NCI-H2227 (cell line): ENCODE measurements around the gene B3GAT1.
"Not testable (repeated sequence)": the region's sequence is repeated elsewhere in the genome, so short reads cannot be mapped to it uniquely, and the experiment has no call there.

ENCODE experiments used
- DNase-seq: peaks from one replicate; lab custom pipeline; 2025; ENCODE audit not compliant: unreplicated experiment; lab: John Stamatoyannopoulos, UW

Gene B3GAT1

GRCh38 chr11:134412203-134413042 lies at the start of gene B3GAT1:
Gene B3GAT1 (minus strand): TSS chr11:134412242. CDS start chr11:134387659, 24,583 bp downstream.
- peak; percentile 66 for DNase-seq

DNA sequence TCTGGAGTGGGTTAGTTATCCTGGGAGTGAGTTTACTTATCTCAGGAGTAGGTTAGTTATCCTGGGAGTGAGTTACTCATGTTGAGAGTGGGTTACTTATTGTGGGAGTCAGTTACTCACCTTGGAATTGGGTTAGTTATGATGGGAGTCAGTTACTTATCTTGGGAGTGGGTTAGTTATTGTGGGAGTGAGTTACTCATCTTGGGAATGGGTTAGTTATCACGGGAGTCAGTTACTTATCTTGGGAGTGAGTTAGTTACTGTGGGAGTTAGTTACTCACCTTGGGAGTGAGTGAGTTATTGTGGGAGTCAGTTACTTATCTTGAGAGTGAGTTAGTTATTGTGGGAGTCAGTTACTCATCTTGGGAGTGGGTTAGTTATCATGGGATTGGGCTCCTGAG lies 49.6 kb upstream of the B3GAT1 start:
- no peak for DNase-seq

- DNase-seq = no peak
Measured at GRCh38 chr11:134460881-134461280, 48.8 kb upstream of the B3GAT1 start.

- no peak for DNase-seq
Measured at GRCh38 chr11:134460062-134460561, 48.1 kb upstream of the B3GAT1 start.

- no peak for DNase-seq
Measured at GRCh38 chr11:134459246-134460061, 47.4 kb upstream of the B3GAT1 start.

GRCh38 chr11:134457411-134458007 lies 45.5 kb upstream of the B3GAT1 start:
- not testable (repeated sequence) for DNase-seq

DNA sequence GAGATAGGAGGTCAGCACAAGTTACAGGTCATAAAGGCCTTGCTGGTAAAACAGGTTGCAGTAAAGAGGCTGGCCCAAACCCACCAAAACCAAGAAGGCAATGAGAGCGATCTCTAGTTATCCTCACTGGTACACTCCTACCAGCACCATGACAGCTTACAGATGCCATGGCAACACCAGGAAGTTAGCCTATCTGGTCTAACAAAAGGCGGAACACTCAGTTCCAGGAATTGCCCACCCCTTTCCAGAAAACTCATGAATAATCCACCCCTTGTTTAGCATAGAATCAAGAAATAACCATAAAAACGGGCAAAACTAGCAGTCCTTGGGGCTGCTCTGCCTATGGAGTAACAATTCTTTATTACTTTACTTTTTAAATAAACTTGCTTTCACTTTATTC lies 43.5 kb upstream of the B3GAT1 start:
- no peak for DNase-seq

GRCh38 chr11:134454146-134454690 lies 42.2 kb upstream of the B3GAT1 start:
- DNase-seq = no peak

- no peak for DNase-seq
Measured at GRCh38 chr11:134453441-134453840, 41.4 kb upstream of the B3GAT1 start.

DNA sequence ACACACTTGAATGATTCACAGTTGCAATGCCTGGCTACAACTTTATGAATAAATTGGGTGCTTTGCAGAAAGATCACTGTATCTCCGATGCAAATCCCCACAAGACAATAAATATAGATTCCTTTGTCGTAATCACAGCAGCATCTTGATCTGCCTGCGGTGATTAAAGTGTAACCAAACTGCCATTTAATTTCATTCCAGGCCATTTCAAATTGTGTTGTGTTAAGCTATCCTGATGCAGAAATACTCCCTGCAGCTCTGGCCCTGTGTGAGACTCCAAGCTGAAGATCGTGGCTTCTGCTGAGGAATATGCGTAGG lies 40.8 kb upstream of the B3GAT1 start:
- no peak for DNase-seq

DNA sequence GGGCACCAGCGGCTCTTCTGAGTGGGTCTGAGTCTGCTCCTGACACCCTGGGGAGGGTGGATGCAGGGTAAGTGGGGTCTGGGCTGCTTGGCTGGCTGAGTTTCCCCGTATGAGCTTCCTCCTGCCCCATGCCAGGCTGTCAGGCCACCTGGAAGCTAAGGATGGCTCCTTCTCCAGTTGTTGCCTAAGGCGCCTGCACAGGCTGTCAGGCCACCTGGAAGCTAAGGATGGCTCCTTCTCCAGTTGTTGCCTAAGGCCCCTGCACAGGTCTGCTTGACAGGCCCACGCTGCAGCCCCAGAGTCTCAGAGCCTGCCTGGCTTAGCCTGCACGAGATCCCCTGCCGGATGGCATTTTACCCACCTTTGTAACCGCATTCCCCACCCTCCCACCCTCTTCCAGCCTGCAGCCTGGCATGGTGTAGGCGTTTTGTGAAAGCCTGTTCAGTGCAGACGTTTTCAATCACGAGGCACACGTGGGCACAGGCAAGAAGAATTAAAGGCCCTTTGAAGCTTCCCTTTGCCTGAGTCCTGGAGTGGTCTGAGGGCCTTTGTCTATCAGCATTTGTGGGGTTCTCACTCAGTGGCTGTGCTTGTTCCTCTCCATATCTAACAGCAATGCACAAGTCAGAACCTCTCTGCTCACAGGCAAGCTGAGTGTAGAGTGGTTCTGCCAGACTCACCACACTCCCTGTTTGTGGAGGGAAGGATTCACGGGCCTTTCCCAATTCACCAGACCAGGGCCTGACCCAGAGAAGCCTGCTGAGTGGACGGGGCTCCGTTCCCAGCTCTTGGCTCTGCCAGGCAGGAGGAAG lies 40.2 kb upstream of the B3GAT1 start:
- no peak for DNase-seq

DNA sequence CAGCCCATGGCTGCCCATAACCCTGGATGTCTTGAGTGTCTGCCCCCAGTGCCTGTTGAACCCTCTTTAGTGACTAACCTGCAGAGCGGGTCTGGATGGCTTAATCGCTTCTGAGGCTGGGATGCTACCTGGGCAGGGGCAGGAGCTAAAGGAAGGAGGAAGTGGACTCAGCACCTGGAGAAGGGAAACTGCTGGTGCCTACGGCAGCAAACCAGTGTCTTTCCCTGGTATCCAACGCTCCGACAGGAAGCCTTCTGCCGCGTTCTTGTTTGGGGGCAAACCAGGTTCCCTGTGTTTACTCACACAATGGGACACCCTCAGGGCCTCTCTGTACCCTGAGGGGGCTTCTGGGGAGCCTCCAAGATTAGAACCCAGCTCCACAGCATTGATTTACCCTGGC lies 38.1 kb upstream of the B3GAT1 start:
- DNase-seq = no peak

DNA sequence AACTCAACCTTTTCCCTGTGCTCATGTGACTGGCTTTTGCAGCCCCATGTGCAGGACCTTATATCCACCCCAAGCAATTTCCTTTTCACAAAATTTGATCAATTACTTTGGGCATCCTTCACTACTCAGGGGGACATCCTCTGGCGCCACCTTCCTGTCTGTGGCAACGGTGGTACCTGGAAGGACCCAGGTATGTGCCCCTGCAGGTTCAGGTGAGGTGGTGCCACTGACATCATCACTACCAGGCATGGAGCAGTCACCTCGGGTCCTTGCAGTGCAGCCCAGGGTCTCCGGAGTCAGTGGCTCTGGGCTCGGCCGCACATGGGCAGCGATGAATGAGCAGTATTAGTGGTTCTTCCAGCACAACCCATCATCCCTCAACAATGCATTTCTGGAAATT lies 37.7 kb upstream of the B3GAT1 start:
- DNase-seq = no peak

GRCh38 chr11:134449051-134449450 lies 37.0 kb upstream of the B3GAT1 start:
- DNase-seq = no peak

DNA sequence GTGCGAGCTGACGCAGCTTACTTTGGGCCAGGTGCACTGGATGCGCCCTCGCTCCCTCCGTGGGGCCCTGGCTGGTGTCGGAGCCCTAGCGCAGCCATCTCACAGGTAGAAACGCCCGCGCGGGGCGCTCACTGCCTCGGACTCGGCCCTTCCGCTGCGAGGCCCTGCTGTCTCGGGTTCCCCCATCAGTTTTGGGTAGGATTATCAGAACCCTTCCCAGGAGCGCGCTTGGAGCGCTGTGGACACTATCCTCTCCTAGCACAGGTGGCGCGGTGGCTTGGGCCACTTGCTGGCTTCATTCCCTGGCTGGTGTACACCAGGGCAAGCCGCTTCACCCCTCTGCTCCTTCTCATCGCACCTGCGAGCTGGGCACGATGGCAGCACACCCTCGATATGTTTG lies 35.7 kb upstream of the B3GAT1 start:
- no peak for DNase-seq

GRCh38 chr11:134445601-134446325 lies 33.7 kb upstream of the B3GAT1 start:
- DNase-seq = no peak

DNA sequence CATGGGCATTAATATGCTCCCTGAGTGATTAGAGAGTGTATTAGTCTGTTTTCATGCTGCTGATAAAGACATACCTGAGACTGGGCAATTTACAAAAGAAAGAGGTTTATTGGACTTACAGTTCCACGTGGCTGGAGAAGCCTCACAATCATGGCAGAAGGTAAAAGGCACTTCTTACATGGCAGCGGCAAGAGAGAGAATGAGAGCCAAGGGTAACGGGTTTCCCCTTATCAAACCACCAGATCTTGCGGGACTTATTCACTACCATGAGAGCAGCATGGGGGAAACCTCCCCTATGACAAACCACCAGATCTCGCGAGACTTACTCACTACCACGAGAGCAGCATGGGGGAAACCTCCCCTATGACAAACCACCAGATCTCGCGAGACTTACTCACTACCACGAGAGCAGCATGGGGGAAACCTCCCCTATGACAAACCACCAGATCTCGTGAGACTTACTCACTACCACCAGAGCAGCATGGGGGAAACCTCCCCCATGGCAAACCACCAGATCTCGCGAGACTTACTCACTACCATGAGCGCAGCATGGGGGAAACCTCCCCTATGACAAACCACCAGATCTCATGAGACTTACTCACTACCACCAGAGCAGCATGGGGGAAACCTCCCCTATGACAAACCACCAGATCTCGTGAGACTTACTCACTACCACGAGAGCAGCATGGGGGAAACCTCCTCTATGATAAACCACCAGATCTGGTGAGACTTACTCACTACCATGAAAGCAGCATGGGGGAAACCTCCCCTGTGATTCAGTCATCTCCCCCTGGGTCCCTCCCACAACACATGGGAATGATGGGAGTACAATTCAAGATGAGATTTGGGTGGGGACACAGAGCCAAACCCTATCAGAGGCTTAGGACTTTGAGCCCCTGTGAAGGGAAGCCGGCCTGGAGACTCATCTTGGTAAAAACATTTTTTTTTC lies 32.4 kb upstream of the B3GAT1 start:
- DNase-seq = not testable (repeated sequence)

- no peak for DNase-seq
Measured at GRCh38 chr11:134443246-134443645, 31.2 kb upstream of the B3GAT1 start.

GRCh38 chr11:134442246-134442645 lies 30.2 kb upstream of the B3GAT1 start:
- DNase-seq = no peak
